GM21526 (cell line): Measurements from ENCODE around the gene SGCD.

Experiments used
- ATAC-seq: cut with Tn5 transposase; IDR thresholded peaks from one replicate; pipeline ENCODE4 v1.9.1; 2021; ENCODE audit warnings: moderate library complexity; ENCODE audit not compliant: unreplicated experiment, low FRiP score

Gene SGCD

GRCh38 chr5:156399323-156399722 is 72.4 kb downstream of the SGCD start:
- ATAC-seq: no peak

- no peak for ATAC-seq
These were observed 73.4 kb downstream of the SGCD start for GRCh38 chr5:156400231-156400986.

- peak; percentile 12 for ATAC-seq
These were observed 74.8 kb downstream of the SGCD start for GRCh38 chr5:156401804-156402203.

GRCh38 chr5:156402387-156402921 is 75.5 kb downstream of the SGCD start:
- peak; percentile 98 for ATAC-seq

GRCh38 chr5:156405988-156406387 is 79.0 kb downstream of the SGCD start:
- no peak for ATAC-seq

GRCh38 chr5:156407251-156407650 is 80.3 kb downstream of the SGCD start:
- no peak for ATAC-seq

GRCh38 chr5:156409834-156410233 is 82.9 kb downstream of the SGCD start:
- ATAC-seq: no peak

- no peak for ATAC-seq
These were observed 84.2 kb downstream of the SGCD start for GRCh38 chr5:156411185-156411613.

GRCh38 chr5:156411957-156412356 is 85.0 kb downstream of the SGCD start:
- no peak for ATAC-seq

- no peak for ATAC-seq
These were observed 87.4 kb downstream of the SGCD start for GRCh38 chr5:156414391-156414790.

GRCh38 chr5:156419661-156420060 is 92.7 kb downstream of the SGCD start:
- ATAC-seq: no peak

GRCh38 chr5:156420665-156421064 is 93.7 kb downstream of the SGCD start:
- ATAC-seq: no peak

GRCh38 chr5:156421798-156422197 is 94.8 kb downstream of the SGCD start:
- ATAC-seq: no peak

- ATAC-seq: no peak
These were observed 96.6 kb downstream of the SGCD start for GRCh38 chr5:156423597-156423996.

GRCh38 chr5:156427315-156427714 is 100.4 kb downstream of the SGCD start:
- ATAC-seq: no peak

GRCh38 chr5:156431956-156432829 is 105.2 kb downstream of the SGCD start:
- no peak for ATAC-seq

- no peak for ATAC-seq
These were observed 105.8 kb downstream of the SGCD start for GRCh38 chr5:156432830-156433105.

GRCh38 chr5:156434471-156434870 is 107.5 kb downstream of the SGCD start:
- ATAC-seq: no peak

GRCh38 chr5:156435101-156435500 is 108.1 kb downstream of the SGCD start:
- ATAC-seq: no peak

- no peak for ATAC-seq
These were observed 111.1 kb downstream of the SGCD start for GRCh38 chr5:156438076-156438475.

- no peak for ATAC-seq
These were observed 117.9 kb downstream of the SGCD start for GRCh38 chr5:156444753-156445291.
